Endothelial cell of umbilical vein (primary cell): ENCODE results near the gene GNAQ.

ENCODE experiments used
- CTCF ChIP-seq, 2 donors: IDR thresholded peaks; 1 replicate in 1 of 2; 2 replicates in 1 of 2; pipeline ENCODE4 v1.5.1; 2011; ENCODE audit warnings: low read length in 2 of 2, mild to moderate bottlenecking in 2 of 2, moderate library complexity in 2 of 2, control low read depth in 1 of 2, inconsistent platforms in 1 of 2, low read depth in 1 of 2; ENCODE audit not compliant: insufficient read depth in 1 of 2; ENCODE audit errors: extremely low read depth in 1 of 2
- EZH2 ChIP-seq: IDR thresholded peaks from 2 replicates; pipeline ENCODE4 v1.6.1; 2012; ENCODE audit warnings: borderline replicate concordance, low read depth, mild to moderate bottlenecking, moderate library complexity, low read length, inconsistent platforms; ENCODE audit not compliant: severe bottlenecking
- FOS ChIP-seq: IDR thresholded peaks from 2 replicates; pipeline ENCODE4 v1.6.1; 2011; ENCODE audit warnings: mild to moderate bottlenecking, low read length, moderate library complexity, borderline replicate concordance; ENCODE audit not compliant: insufficient read depth
- GATA2 ChIP-seq: IDR thresholded peaks from 2 replicates; pipeline ENCODE4 v1.7.0; 2011; ENCODE audit warnings: low read depth, mild to moderate bottlenecking, moderate library complexity, mixed read lengths, low read length; ENCODE audit not compliant: insufficient read length, insufficient read depth
- JUN ChIP-seq: IDR thresholded peaks from 2 replicates; pipeline ENCODE4 v1.6.1; 2011; ENCODE audit warnings: borderline replicate concordance, low read depth; ENCODE audit not compliant: insufficient read length, insufficient read depth
- MYC ChIP-seq: IDR thresholded peaks from one replicate; pipeline ENCODE4 v1.6.1; 2011; ENCODE audit warnings: mild to moderate bottlenecking, low read depth, low read length
- POLR2A ChIP-seq: IDR thresholded peaks from 2 replicates; pipeline ENCODE4 v1.6.1; 2012; ENCODE audit warnings: low read depth, mild to moderate bottlenecking, control low read depth, low read length
- POLR2AphosphoS5 ChIP-seq: IDR thresholded peaks from 2 replicates; pipeline ENCODE4 v1.6.1; 2012; ENCODE audit warnings: low read depth, mild to moderate bottlenecking, control low read depth, low read length, moderate library complexity; ENCODE audit not compliant: insufficient read depth
- TF ChIP-seq, protein P1 (sequence below): IDR thresholded peaks from 2 replicates; pipeline ENCODE4 v1.6.1; 2011; ENCODE audit not compliant: insufficient read depth, insufficient read length

DNA sequence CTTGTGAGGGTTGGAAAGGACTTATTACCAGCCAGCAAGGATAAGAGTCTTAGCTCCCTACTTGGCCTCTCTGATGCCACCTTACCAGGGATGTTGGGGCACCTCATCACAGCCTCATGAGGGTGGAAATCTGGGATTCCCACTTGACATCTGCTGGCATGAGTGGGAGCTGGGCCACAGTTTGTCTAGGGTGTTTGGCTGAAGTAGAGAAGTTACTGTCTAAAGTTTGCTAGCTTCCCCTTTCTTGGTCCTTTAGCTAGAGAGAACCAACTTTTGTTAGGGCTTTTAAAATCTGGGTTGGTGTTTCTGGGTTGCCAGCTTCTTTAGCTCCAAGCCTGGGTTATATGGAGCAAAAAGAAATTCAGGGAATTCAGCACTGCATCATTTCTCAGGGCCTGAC is 326.0 kb downstream of the GNAQ start:
- TF ChIP-seq CTCF (IDR thresholded peaks at IDR 0.05; ENCODE audit: extremely low read depth in 1 of 2, insufficient read depth in 1 of 2, low read depth in 1 of 2, low read length in 2 of 2) (no peak), EZH2 (no peak), POLR2A (no peak), GATA2 (no peak), JUN (no peak), POLR2AphosphoS5 (no peak), FOS (no peak), MYC (no peak)
- TF ChIP-seq, protein P1, sequence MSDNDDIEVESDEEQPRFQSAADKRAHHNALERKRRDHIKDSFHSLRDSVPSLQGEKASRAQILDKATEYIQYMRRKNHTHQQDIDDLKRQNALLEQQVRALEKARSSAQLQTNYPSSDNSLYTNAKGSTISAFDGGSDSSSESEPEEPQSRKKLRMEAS, result no peak
